SK-N-MC (cell line): Measurements from ENCODE around the gene ITGB1.

ENCODE experiments used
- EZH2 ChIP-seq: fragments of 200-600 bp; sonication (generic); IDR thresholded peaks from one replicate; pipeline ENCODE4 v1.6.1; 2017; ENCODE audit warnings: antibody characterized with exemption
- POLR2AphosphoS5 ChIP-seq: IDR thresholded peaks from 2 replicates; pipeline ENCODE4 v1.6.1; 2012; ENCODE audit warnings: mild to moderate bottlenecking, low read depth, low read length, borderline replicate concordance

DNA sequence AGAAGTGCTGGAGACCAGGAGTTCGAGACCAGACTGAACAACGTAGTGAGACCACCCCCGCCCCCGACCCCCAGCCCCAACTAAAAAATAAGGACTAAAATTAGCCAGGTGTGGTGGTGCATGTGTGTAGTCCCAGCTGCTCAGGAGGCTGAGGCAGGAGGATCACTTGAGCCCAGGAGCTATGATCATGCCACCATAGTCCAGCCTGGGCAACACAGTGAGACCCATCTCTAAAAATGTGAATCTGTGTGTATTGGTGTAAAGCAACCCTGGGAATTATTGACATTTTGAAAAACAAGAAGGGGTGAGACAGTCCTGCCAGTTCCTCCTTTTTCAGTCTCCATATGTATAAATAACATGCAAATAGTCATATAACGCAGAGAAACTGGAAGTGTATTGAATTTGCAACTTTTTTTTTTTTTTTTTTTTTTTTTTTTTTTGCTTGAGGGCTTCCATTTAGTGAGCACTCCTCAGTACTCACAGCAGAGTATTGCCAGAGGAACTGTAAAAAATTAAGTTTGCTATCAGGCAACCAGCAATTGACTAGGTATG is 3.4 kb upstream of the ITGB1 start:
- TF ChIP-seq EZH2 (no peak), POLR2AphosphoS5 (no peak)
